Activated naive CD8-positive, alpha-beta T cell treated with anti-CD3 and anti-CD28 coated beads, Interleukin-2, amount 50 U/mL, for 24 hours (primary cell): ENCODE measurements around the gene TMEM132C.

Experiments used
- ATAC-seq: fragments of 150-1000 bp; cut with Tn5 transposase; one replicate; pipeline ENCODE4 v1.10.0; 2021
- DNase-seq: peaks from one replicate; pipeline ENCODE4 v3.0.0; 2021
- H3K27ac Mint-ChIP-seq: one replicate; pipeline ENCODE4 v1.8.0; 2021; ENCODE audit warnings: mild to moderate bottlenecking, mixed read lengths
- H3K27me3 Mint-ChIP-seq: one replicate; pipeline ENCODE4 v1.8.0; 2021; ENCODE audit warnings: mixed read lengths
- H3K36me3 Mint-ChIP-seq: one replicate; pipeline ENCODE4 v1.8.0; 2021; ENCODE audit warnings: low read depth, mixed read lengths
- H3K4me1 Mint-ChIP-seq: one replicate; pipeline ENCODE4 v1.8.0; 2021; ENCODE audit warnings: mixed read lengths
- H3K4me3 Mint-ChIP-seq: one replicate; pipeline ENCODE4 v1.8.0; 2021; ENCODE audit warnings: mild to moderate bottlenecking, moderate library complexity, mixed read lengths
- H3K9me3 Mint-ChIP-seq: one replicate; pipeline ENCODE4 v1.8.0; 2021; ENCODE audit warnings: mixed read lengths

TMEM132C gene

DNA sequence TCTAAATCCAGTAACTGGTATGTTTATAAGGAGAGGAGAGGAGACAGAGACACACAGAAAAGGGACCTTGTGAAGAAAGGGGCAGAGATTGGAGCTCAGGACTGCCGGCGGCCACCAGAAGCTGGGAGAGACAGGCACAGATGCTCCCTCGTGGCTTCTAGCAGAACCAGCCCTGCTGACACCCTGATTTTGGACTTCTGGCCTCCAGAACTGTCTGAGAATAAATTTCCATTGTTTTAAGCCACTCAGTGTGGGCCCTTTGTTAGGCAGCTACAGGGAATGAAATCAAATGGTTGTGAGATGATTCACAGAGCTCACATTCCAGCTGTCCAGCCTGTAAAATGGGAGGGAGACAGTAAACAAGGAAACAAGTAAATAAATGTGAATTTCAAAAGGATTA is 47.6 kb downstream of the TMEM132C start:
- peaks cover 8% of the 10 kb centered on the region for H3K9me3 Mint-ChIP-seq
- ATAC-seq: no peak
- peaks cover 2% of the 10 kb centered on the region for H3K27me3 Mint-ChIP-seq
- no peaks in the 10 kb centered on the region for H3K4me1 Mint-ChIP-seq
- no peak overlapping the region for H3K4me3 Mint-ChIP-seq
- H3K27ac Mint-ChIP-seq: no peak overlapping the region
- no peak for DNase-seq
- no peaks in the 10 kb centered on the region for H3K36me3 Mint-ChIP-seq

DNA sequence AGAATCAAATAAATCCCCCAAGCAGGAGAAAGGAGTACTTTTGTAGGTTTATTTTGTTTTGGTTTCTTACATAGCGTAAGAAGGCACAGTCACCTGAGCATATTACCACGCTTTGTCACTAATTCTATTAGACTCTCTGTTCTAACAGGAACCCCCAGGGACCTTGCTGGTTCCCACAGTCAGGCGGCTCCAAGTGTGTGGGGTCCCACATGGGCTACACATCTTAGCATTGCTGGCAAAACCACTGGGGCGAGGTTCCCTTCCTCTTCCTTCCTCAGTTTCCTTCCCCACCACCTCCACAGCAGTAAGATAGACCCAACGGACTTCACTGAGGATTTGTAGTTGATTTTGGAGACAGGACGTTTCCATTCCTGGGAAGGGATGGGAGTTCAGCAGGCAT is 49.1 kb downstream of the TMEM132C start:
- Mint-ChIP-seq H3K27ac (no peak overlapping the region), H3K27me3 (peaks cover 2% of the 10 kb centered on the region), H3K4me1 (no peaks in the 10 kb centered on the region), H3K36me3 (no peaks in the 10 kb centered on the region), H3K4me3 (no peak overlapping the region), H3K9me3 (peaks cover 4% of the 10 kb centered on the region)
- no peak for DNase-seq
- ATAC-seq: no peak

DNA sequence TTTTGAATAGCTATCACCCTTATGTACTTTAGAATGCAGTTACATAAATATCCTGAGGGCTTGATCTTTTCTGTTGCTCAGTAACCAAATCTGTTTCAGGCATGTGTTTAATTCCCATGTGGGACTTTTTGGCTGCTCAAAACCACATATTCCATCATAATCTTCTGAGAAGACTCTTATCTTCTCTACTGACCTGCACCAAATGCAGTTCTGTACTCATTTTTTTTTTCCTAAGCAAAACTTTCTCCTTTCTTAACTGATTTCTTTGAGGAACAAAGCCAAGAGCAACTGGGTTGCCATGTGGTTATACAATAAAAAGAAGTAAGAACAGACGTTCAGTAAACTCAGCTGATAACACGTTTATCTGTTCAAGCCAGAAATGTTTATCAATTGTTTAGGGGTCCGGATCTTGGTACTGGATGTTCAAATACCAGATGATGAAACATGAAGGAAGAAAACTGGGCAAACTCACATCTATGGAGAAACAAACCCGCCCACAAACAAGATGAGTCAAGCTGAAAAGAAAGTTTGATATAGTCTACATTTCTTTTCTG is 50.1 kb downstream of the TMEM132C start:
- Mint-ChIP-seq H3K27ac (no peak overlapping the region), H3K27me3 (peaks cover 2% of the 10 kb centered on the region), H3K4me3 (no peak overlapping the region), H3K36me3 (no peaks in the 10 kb centered on the region), H3K4me1 (no peaks in the 10 kb centered on the region), H3K9me3 (peaks cover 10% of the 10 kb centered on the region)
- ATAC-seq (no peak), DNase-seq (no peak)

DNA sequence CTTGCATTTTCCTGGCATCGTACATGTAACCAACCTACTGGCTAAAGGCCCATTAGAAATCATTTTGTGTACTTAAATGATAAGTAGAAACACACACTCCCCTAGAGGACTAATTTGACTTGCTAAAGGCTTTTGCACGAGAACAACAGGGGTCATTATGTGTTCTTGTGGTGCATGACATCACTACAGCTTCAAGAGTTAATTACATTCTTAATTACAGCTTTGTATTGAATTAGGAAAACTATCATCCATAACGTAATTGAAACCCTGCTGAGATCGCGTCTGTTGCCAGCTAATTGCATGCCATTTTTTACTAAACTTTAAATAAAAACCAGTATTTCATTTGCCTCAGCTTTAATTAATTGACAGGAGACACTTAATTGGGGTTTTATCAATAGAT is 51.4 kb downstream of the TMEM132C start:
- peaks cover under 1% of the 10 kb centered on the region for H3K27me3 Mint-ChIP-seq
- H3K9me3 Mint-ChIP-seq: peaks cover 11% of the 10 kb centered on the region
- no peak overlapping the region for H3K27ac Mint-ChIP-seq
- no peak overlapping the region for H3K4me3 Mint-ChIP-seq
- ATAC-seq (no peak), DNase-seq (no peak)
- H3K4me1 Mint-ChIP-seq: no peaks in the 10 kb centered on the region
- H3K36me3 Mint-ChIP-seq: no peaks in the 10 kb centered on the region

DNA sequence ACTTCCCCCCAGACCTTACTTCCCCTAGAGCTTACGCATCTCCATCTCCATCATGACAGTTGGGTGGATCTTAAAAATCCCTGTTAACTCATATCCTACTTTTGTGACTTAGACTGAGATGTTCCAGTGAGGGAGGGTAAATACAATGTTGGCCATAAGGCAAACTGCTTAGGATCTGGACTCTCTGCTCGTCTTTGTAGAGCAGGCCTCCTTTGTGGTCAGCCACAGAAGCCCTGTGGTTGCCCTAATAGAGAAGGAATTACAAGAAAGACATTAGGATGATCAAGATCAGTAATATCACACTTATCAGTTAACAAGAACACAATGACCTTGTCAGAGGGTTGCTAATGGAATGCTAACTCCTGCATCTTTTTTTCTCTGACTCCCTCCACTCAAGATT is 52.0 kb downstream of the TMEM132C start:
- no peak for ATAC-seq
- Mint-ChIP-seq H3K4me1 (no peaks in the 10 kb centered on the region), H3K4me3 (no peak overlapping the region), H3K9me3 (peaks cover 16% of the 10 kb centered on the region), H3K27me3 (no peaks in the 10 kb centered on the region), H3K36me3 (no peaks in the 10 kb centered on the region), H3K27ac (no peak overlapping the region)
- no peak for DNase-seq

DNA sequence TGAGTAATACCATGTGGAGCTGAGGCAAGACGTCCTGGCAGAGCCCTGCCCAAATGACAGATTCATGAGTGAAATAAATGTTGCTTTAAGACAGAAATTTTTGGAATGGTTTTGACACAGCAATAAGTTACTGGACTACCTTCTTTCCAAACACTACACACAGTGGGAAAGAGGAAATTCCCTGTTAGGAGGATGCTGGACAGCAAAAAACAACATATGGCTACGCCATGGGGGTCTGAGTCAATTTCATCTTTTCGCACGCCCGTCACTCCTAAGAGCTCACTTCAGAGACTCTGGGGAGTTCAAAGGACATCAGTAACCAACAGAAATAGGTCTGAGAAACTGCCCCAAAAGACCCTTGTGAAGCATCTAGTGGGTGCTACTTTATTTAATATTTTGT is 55.4 kb downstream of the TMEM132C start:
- Mint-ChIP-seq H3K27ac (no peak overlapping the region), H3K36me3 (no peaks in the 10 kb centered on the region), H3K4me3 (no peak overlapping the region), H3K4me1 (no peaks in the 10 kb centered on the region), H3K9me3 (peaks cover 16% of the 10 kb centered on the region), H3K27me3 (no peaks in the 10 kb centered on the region)
- no peak for ATAC-seq
- DNase-seq: no peak

DNA sequence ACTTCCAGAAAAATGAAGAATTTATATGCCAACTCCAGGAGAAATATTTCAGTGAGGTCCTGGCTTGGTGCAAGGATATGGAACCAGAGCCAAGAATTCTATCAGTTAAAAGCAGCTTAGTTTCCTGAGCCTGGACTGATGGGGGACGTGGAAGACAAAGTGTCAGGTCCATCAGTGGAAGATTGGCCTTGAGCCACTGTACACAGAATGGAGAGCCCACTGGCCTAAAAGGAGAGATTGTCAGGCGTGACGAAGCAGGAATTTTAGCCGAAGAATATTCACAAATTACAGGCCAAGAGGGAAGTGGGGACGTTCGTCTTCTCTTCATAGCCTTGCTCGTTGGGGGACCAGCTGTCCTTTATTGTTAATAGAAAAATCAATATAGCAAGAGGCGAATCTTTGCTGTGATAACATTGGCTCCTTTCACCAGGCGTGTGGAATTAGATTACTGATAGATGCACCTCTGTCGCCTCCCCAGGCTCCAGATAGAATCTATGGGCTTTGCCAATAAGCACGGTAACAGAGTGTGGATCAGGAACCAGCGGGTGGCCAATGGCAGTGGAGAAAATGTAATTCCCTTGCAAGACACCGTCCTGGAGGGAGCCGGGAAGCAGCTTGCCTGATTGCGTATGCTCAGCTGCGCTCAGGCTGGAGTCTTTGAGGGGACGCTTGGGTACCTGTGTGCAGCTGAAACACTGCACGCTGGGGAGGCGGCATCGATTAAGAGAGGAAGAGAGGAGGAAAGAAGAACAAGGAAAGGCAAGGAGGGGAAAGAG is 56.4 kb downstream of the TMEM132C start:
- Mint-ChIP-seq H3K4me3 (no peak overlapping the region), H3K36me3 (no peaks in the 10 kb centered on the region), H3K9me3 (peaks cover 16% of the 10 kb centered on the region), H3K4me1 (no peaks in the 10 kb centered on the region), H3K27me3 (no peaks in the 10 kb centered on the region), H3K27ac (no peak overlapping the region)
- DNase-seq (no peak), ATAC-seq (no peak)

DNA sequence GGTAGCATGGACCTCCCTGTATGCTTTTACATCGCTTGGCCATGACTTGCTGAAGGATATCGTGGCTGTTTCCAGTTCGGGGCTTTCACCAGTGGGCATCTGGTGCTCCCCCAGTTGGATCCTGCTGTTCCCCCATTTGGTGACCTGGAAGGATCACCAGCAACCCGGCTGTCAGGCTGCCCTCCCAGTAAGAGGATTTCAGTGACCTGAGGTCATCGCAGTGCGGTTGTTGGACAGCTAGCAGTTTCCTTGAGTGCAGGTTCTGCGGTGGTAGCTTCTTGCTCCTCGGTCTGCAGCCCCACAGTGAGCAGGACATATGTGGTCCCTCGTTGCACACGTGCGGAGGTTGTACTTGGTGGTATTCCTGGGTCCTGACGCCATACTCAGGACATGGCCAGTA is 58.7 kb downstream of the TMEM132C start:
- DNase-seq (no peak), ATAC-seq (no peak)
- Mint-ChIP-seq H3K4me3 (no peak overlapping the region), H3K4me1 (no peaks in the 10 kb centered on the region), H3K9me3 (peaks cover 12% of the 10 kb centered on the region), H3K36me3 (no peaks in the 10 kb centered on the region), H3K27me3 (no peaks in the 10 kb centered on the region), H3K27ac (no peak overlapping the region)

DNA sequence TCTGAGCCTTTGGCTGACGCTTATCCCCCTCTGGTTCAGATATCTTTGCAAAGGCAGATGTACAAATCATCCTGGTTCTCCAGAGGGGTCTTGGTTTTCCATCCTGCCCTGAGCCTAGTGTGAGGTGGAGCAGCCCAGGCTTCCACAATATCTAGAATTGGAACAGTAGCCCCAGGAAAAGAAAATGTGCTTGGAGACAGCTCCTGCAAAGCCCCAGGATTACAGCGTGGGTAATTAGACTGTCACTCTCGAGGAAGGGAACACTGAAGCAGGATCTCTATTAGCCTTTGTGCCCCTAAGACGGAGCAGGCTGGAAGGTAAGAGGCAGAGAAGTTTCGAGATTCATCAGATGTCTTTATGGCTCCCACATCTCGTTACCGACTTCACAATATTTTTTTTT is 59.4 kb downstream of the TMEM132C start:
- no peaks in the 10 kb centered on the region for H3K4me1 Mint-ChIP-seq
- no peak overlapping the region for H3K4me3 Mint-ChIP-seq
- ATAC-seq (no peak), DNase-seq (no peak)
- peaks cover 17% of the 10 kb centered on the region for H3K9me3 Mint-ChIP-seq
- no peaks in the 10 kb centered on the region for H3K27me3 Mint-ChIP-seq
- H3K36me3 Mint-ChIP-seq: no peaks in the 10 kb centered on the region
- no peak overlapping the region for H3K27ac Mint-ChIP-seq

DNA sequence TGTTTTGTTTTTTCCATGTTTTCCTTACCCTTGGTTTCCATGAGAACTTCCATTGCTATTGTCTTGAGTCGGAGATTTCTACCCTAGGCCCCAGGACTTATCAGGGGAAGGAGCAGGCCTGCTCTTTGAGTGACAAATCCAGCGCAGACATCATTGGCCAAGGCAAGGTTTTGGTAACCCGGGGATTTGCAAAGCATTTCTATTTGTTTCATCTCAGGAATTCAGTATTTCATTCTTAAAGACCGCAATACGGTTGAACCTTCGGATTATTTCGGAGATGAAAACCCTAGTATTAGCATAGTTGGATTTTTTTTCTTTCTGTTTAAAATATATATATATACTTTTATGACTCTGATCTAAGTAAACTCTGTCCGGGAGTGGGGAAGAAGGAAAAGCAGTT is 62.0 kb downstream of the TMEM132C start:
- ATAC-seq: no peak

DNA sequence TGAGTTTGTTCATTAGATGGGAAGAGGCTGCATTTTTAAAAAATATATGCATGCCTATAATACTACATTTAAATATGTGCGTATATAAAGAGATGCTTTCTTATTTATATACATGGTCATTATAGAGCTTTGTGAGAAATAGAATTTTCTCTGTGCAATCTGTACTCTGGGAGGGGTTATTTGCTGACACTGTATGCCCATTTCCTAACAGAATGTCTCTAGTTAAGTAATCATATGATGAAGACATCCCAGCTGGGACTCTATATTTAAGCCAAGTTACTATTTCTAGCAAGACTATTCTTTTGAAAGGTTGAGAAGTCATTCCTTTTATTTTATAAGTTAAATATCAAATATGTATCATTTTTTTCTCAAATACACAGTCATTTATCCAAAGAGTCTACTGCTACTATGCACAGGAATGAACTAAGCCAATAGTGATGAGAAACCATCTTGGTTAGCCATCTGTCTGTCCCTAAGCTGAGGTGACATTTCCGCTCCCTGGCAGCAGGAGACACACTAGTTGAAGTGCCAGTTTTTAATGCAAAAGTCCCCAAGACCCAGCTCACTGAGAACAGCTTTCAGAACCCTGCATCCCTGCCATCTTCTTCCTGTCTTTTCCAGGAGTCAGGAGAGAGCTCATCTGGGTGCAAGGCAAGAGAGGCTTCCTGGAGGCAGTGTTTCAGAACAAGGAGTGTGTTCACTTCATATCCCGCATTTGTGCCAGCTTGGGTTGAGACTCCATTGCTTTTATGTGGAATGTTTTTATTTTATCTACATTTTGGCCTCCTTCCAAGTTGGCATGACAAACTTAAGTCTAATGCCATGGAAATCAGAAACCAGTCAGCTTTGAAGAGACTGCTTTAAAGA is 69.5 kb downstream of the TMEM132C start:
- no peak for ATAC-seq
- Mint-ChIP-seq H3K27me3 (peaks cover 14% of the 10 kb centered on the region), H3K4me1 (no peaks in the 10 kb centered on the region), H3K9me3 (peaks cover 4% of the 10 kb centered on the region), H3K36me3 (no peaks in the 10 kb centered on the region), H3K27ac (no peak overlapping the region), H3K4me3 (no peak overlapping the region)
- no peak for DNase-seq

More for the DNA sequence above, 62.0 kb downstream of the TMEM132C start:
- no peaks in the 10 kb centered on the region for H3K36me3 Mint-ChIP-seq
- H3K27me3 Mint-ChIP-seq: no peaks in the 10 kb centered on the region
- H3K4me3 Mint-ChIP-seq: no peak overlapping the region
- DNase-seq: no peak
- peaks cover 5% of the 10 kb centered on the region for H3K9me3 Mint-ChIP-seq
- H3K27ac Mint-ChIP-seq: no peak overlapping the region
- no peaks in the 10 kb centered on the region for H3K4me1 Mint-ChIP-seq

DNA sequence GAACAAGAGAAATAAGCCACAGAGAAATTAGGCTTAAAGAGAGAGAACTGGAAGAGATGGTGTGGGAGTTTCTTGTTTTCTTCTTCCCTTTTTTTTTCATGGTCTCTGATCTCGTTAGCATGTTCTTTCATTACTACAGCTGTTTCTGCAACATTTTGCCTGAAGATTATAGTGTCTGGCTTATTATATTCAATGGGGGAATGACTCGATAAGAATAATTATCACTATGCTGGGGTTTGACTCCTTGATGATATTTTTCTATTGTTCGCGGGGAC is 70.0 kb downstream of the TMEM132C start:
- ATAC-seq (no peak), DNase-seq (no peak)
- Mint-ChIP-seq H3K27ac (no peak overlapping the region), H3K4me1 (no peaks in the 10 kb centered on the region), H3K4me3 (no peak overlapping the region), H3K36me3 (no peaks in the 10 kb centered on the region), H3K27me3 (peaks cover 14% of the 10 kb centered on the region), H3K9me3 (peaks cover 4% of the 10 kb centered on the region)

DNA sequence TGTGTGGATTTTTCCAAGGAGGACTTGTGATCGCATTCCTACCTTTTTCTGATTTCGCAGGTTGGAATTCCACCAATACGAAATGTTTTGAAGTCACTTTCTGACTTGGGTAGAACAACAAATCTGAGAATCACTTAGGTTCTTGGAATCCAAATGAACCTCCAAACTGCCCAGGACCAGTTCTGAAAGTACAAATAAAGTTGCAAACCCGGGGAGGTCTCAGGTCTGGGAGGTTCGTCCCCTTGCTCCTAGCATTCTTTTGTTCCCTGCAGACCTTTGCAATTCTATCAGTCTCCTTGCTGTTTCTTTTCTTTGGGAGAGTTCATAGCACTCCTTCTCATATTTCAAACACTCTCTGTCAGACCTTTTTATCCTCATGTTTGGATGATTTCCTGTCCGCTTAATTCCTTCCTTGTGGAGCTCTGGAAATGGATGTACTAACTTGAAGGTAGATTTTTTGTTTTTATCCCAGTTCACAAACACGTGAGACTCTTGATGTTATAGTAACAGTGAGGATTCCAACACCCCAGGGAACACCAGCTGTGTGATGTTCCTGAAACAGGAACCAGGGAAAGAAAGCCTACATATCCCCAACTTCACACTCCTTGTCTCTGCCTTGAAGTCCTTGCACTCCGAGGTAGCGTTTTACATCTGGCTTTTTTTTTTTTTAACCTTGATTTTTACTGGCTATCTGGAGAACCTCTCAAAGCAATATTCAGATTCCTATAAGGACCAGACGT is 70.6 kb downstream of the TMEM132C start:
- Mint-ChIP-seq H3K36me3 (no peaks in the 10 kb centered on the region), H3K27me3 (peaks cover 14% of the 10 kb centered on the region)

DNA sequence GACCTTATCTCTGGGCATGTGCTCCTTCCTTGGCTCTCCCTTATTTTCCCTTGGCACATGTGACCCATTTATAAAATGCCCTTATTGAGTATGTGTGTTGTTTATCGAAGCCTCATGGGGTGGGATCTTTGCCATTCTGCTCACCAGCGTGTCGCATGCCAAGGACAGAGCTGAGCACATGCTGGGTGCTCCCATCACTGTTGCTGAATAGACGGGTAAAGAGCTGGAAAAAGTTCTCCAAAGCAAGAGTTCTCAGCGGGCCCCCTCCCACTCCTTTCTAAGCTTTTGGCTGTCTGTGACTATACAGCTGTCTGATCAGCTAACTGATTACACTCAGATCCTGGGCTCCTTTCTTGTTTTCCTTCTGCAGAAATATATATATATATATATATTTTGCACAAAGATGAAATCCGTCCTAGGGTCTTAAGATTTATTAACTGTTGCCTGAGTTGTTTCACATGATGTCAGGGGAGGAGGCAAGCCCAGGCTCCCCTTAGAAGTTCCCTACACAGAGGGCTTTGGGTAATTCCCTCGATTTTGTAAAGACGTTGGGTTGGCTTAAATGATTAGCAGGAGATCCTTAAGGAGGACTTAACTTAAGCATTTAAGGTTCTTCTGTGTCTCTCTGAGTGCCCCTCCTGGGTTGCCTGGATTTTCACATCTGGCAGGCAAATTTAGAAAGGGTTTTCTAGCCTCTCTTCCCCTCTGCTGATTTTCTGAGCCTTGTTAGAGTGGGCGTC is 71.6 kb downstream of the TMEM132C start:
- H3K27ac Mint-ChIP-seq: no peak overlapping the region
- DNase-seq (no peak), ATAC-seq (no peak)
- peaks cover 14% of the 10 kb centered on the region for H3K27me3 Mint-ChIP-seq
- peaks cover 4% of the 10 kb centered on the region for H3K9me3 Mint-ChIP-seq
- no peaks in the 10 kb centered on the region for H3K36me3 Mint-ChIP-seq
- H3K4me1 Mint-ChIP-seq: no peaks in the 10 kb centered on the region
- H3K4me3 Mint-ChIP-seq: no peak overlapping the region

More for the DNA sequence above, 70.6 kb downstream of the TMEM132C start:
- DNase-seq: no peak
- no peaks in the 10 kb centered on the region for H3K4me1 Mint-ChIP-seq
- no peak for ATAC-seq
- no peak overlapping the region for H3K27ac Mint-ChIP-seq
- H3K4me3 Mint-ChIP-seq: no peak overlapping the region
- peaks cover 4% of the 10 kb centered on the region for H3K9me3 Mint-ChIP-seq
